Measurements from ENCODE around the gene CASQ2. TPM values are rescaled to one million over a fixed set of nuclear protein-coding genes. Genes with fewer than 3 reads are reported as not detected.

CASQ2 gene
- total and polyA plus RNA-seq, 2 donors (not counting 3 experiments of a cell fraction or from before 2014, with no cell fraction given) = not detected

DNA sequence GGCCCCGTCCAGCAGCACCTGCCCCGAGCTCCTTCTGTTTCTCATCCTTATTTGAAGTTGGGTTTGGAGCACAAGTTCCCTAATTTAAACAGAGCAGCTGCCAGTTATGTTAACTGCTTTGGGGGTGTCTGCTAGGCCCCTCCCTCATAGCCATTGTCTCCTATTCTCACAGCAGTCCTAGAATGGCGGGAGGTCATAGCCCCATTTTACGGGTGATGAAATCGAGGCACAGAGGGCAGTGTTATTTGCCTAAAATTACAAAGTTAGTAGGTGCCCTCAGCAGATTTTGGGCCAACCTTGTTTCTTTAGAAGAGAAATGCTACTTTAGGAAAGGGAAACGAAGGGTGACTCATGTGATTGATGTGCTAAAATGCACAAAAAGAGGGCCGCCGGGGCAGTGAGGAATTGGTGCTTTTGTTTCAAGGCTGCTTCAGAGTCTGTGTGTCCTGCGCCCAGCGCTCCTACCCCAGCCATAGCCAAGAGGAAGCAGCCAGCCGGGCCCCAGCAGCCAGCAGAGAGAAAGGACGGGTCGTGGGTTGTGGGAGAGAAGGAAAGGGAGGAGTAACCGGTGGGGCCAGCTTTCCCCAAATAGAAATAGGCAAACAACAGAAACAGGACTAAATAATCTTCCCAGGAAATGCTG, 113.7 kb downstream of the CASQ2 start:
- no peaks in the 10 kb centered on the region for H4K20me1 ChIP-seq (replicated peaks; ENCODE audit: control insufficient read depth, extremely low read depth, insufficient read depth, low read length)
- POLR2A ChIA-PET = interaction anchor here (0.7 kb wide), 1 partner anchor 12 kb away, joined by 5 read pairs; no protein-coding TSS in a partner anchor
- H3K9me1 ChIP-seq (replicated peaks; ENCODE audit: control insufficient read depth, extremely low read depth, insufficient read depth, low read length) = no peaks in the 10 kb centered on the region
- CTCF ChIA-PET = interaction anchor here (0.6 to 1.8 kb wide), 7 partner anchors 13 to 379 kb away, joined by 3 to 8 read pairs (median 3); partner anchors contain the start of gene VANGL1
- H2AFZ ChIP-seq (ENCODE audit: low read depth, low read length) = peak overlapping the region; percentile 40
- no peak overlapping the region for H3K9ac ChIP-seq (replicated peaks; ENCODE audit: extremely low read depth, insufficient read depth, low read length)
- DNase-seq (ENCODE audit: low read depth, low spot score) (peak; percentile 72), FAIRE-seq (peak; percentile 81)
- H3K4me3 ChIP-seq (replicated peaks in 1 of 3; ENCODE audit: insufficient read depth in 1 of 3, low read depth in 1 of 3, low read length in 3 of 3) = no peak overlapping the region
- intact Hi-C loops (cut with micrococcal nuclease) = loop anchor here (2.0 kb wide), 1 partner anchor 14 kb away; no protein-coding TSS in a partner anchor
- TF ChIP-seq JUN (IDR thresholded peaks at IDR 0.05; ENCODE audit: borderline replicate concordance, insufficient read depth, insufficient read length, low read depth) = peak; percentile 46
- TF ChIP-seq POLR2AphosphoS5 (IDR thresholded peaks at IDR 0.05; ENCODE audit: insufficient read depth, low read depth, low read length) = no peak
- TF ChIP-seq, protein P1, sequence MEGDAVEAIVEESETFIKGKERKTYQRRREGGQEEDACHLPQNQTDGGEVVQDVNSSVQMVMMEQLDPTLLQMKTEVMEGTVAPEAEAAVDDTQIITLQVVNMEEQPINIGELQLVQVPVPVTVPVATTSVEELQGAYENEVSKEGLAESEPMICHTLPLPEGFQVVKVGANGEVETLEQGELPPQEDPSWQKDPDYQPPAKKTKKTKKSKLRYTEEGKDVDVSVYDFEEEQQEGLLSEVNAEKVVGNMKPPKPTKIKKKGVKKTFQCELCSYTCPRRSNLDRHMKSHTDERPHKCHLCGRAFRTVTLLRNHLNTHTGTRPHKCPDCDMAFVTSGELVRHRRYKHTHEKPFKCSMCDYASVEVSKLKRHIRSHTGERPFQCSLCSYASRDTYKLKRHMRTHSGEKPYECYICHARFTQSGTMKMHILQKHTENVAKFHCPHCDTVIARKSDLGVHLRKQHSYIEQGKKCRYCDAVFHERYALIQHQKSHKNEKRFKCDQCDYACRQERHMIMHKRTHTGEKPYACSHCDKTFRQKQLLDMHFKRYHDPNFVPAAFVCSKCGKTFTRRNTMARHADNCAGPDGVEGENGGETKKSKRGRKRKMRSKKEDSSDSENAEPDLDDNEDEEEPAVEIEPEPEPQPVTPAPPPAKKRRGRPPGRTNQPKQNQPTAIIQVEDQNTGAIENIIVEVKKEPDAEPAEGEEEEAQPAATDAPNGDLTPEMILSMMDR (IDR thresholded peaks at IDR 0.05; ENCODE audit: extremely low read depth in 1 of 2, insufficient read depth in 1 of 2, low read depth in 1 of 2, low read length in 2 of 2) = no peak
- TF ChIP-seq FOS (IDR thresholded peaks at IDR 0.05; ENCODE audit: borderline replicate concordance, insufficient read depth, low read length) = peak; percentile 49
- H3K27me3 ChIP-seq (ENCODE audit: control insufficient read depth in 2 of 2, insufficient read depth in 2 of 2, low read length in 2 of 2) = no peaks in the 10 kb centered on the region
- H3K9me3 ChIP-seq (replicated peaks; ENCODE audit: control insufficient read depth, insufficient read depth, low read length) = no peaks in the 10 kb centered on the region
- H3K79me2 ChIP-seq (ENCODE audit: control insufficient read depth, insufficient read depth, low read length) = peaks cover 36% of the 10 kb centered on the region
- H3K4me2 ChIP-seq (ENCODE audit: insufficient read depth, low read length) = peak overlapping the region; percentile 62
- BruUV-seq (replicated peaks) = no TSS peak
- peak overlapping the region; percentile 38 for H3K27ac ChIP-seq (ENCODE audit: insufficient read depth, low read depth, low read length)
- H3K36me3 ChIP-seq (ENCODE audit: control insufficient read depth in 2 of 2, extremely low read depth in 1 of 2, insufficient read depth in 2 of 2, low read length in 2 of 2) = peaks cover 3% of the 10 kb centered on the region in 2 experiments
- dilution Hi-C loops (cut with MboI; ENCODE audit: extremely low pct_ligation_motif_present, low sequenced_read_pairs) = no loop called here
- H3K4me1 ChIP-seq (ENCODE audit: control insufficient read depth, extremely low read depth, insufficient read depth, low read length) = peaks cover 19% of the 10 kb centered on the region

All from endothelial cell of umbilical vein (primary cell).